GM21737 (cell line): ENCODE measurements around the gene C1QTNF6.

ENCODE experiments used
- ATAC-seq: cut with Tn5 transposase; IDR thresholded peaks from one replicate; pipeline ENCODE4 v1.9.1; 2021; ENCODE audit warnings: mild to moderate bottlenecking, moderate library complexity; ENCODE audit not compliant: unreplicated experiment

The C1QTNF6 gene

GRCh38 chr22:37193629-37194191 is 5.7 kb upstream of the C1QTNF6 start:
- ATAC-seq, result no peak

- ATAC-seq, result no peak
Observed at GRCh38 chr22:37192741-37193140, 4.7 kb upstream of the C1QTNF6 start.

GRCh38 chr22:37192204-37192603 is 4.2 kb upstream of the C1QTNF6 start:
- no peak for ATAC-seq

- no peak for ATAC-seq
Observed at GRCh38 chr22:37190262-37190780, 2.3 kb upstream of the C1QTNF6 start.

GRCh38 chr22:37188901-37189466 is 937 bp upstream of the C1QTNF6 start:
- ATAC-seq, result no peak

- no peak for ATAC-seq
Observed at GRCh38 chr22:37187552-37187890, 526 bp downstream of the C1QTNF6 start.

GRCh38 chr22:37186997-37187522 is 987 bp downstream of the C1QTNF6 start:
- no peak for ATAC-seq

GRCh38 chr22:37186228-37186996 is 1.6 kb downstream of the C1QTNF6 start:
- ATAC-seq, result no peak

- ATAC-seq, result no peak
Observed at GRCh38 chr22:37185646-37186227, 2.3 kb downstream of the C1QTNF6 start.

GRCh38 chr22:37184816-37185541 is 3.1 kb downstream of the C1QTNF6 start:
- no peak for ATAC-seq

GRCh38 chr22:37184380-37184755 is 3.7 kb downstream of the C1QTNF6 start:
- no peak for ATAC-seq

GRCh38 chr22:37183432-37184379 is 4.3 kb downstream of the C1QTNF6 start:
- no peak for ATAC-seq

GRCh38 chr22:37182949-37183245 is 5.2 kb downstream of the C1QTNF6 start:
- no peak for ATAC-seq

GRCh38 chr22:37182101-37182948 is 5.7 kb downstream of the C1QTNF6 start:
- no peak for ATAC-seq

- no peak for ATAC-seq
Observed at GRCh38 chr22:37181681-37182080, 6.4 kb downstream of the C1QTNF6 start.

- no peak for ATAC-seq
Observed at GRCh38 chr22:37180531-37181231, 7.4 kb downstream of the C1QTNF6 start.

GRCh38 chr22:37179622-37180420 is 8.2 kb downstream of the C1QTNF6 start:
- ATAC-seq, result no peak

- ATAC-seq, result no peak
Observed at GRCh38 chr22:37179126-37179470, 8.9 kb downstream of the C1QTNF6 start.
